ENCODE results near the gene TSNAXIP1.

DNA sequence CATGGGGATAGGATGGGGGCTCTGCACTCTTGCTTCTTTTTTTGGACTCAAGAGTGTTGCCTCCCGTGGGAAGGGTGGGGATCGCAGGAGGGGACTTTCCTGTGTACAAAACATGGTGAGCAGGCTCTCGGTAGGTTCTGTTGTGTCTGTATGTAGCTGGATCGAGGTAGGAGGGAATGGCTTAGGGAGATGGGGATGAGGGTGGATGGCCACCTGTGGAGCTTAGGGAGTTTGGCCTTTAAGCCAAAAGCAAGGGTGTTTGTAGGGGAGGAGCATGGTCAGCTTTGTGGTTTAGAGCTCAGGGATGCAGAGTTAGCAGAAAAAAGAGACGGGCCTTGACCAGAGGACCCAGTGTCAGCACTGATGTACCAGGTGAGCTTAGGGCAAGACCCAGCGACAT is 55.2 kb downstream of the TSNAXIP1 start:
- TF ChIP-seq EZH2 (IDR thresholded peaks at IDR 0.05; ENCODE audit: insufficient read depth, poor library complexity, severe bottlenecking), result no peak
- no peak for TF ChIP-seq EZH2phosphoT487 (IDR thresholded peaks at IDR 0.05; ENCODE audit: insufficient read depth, low read depth)

Measured in GM23248 (cell line).